ENCODE results near the gene SUGP2.

The SUGP2 gene

GRCh38 chr19:18967358-18968146 lies 65.8 kb downstream of the SUGP2 start:
- 51% methylated on average over 7 of the region's 11 CpGs for WGBS
- DNase-seq, result peak; percentile 48
- peaks cover 10% of the 10 kb centered on the region for H3K4me1 ChIP-seq (ENCODE audit: control insufficient read depth, insufficient read depth, low read depth, low read length)
- H3K27me3 ChIP-seq (ENCODE audit: control insufficient read depth in 1 of 2, insufficient read depth in 1 of 2, low read length in 2 of 2), result no peaks in the 10 kb centered on the region
- H2BK120ac ChIP-seq (ENCODE audit: low read depth, low read length), result no peak overlapping the region
- H3K23ac ChIP-seq (ENCODE audit: low read length in 2 of 2), result no peak overlapping the region
- no peak overlapping the region for H3K4ac ChIP-seq (ENCODE audit: low read depth in 1 of 2, low read length in 2 of 2)
- H2BK12ac ChIP-seq (ENCODE audit: low read length in 2 of 2), result peak overlapping the region in 1 of 2 experiments; percentile 31
- no peak overlapping the region for H4K91ac ChIP-seq (ENCODE audit: low read length)
- H2BK5ac ChIP-seq (ENCODE audit: low read depth, low read length, poor library complexity, severe bottlenecking), result peak overlapping the region; percentile 86
- H3K79me1 ChIP-seq (replicated peaks; ENCODE audit: low read length, poor library complexity, severe bottlenecking), result no peaks in the 10 kb centered on the region
- peak overlapping the region; percentile 47 for H3K9ac ChIP-seq (ENCODE audit: low read length)
- no peak overlapping the region for H2BK15ac ChIP-seq (ENCODE audit: low read depth, poor library complexity, severe bottlenecking)
- no peak overlapping the region for H4K8ac ChIP-seq (ENCODE audit: low read length)
- H2AFZ ChIP-seq (ENCODE audit: low read depth, low read length), result peak overlapping the region; percentile 61
- no peaks in the 10 kb centered on the region for H3K9me3 ChIP-seq (ENCODE audit: control insufficient read depth, low read length)
- H3K36me3 ChIP-seq (ENCODE audit: control insufficient read depth in 1 of 2, insufficient read depth in 2 of 2, low read depth in 1 of 2, low read length in 2 of 2), result no peaks in the 10 kb centered on the region
- H3K4me3 ChIP-seq (ENCODE audit: insufficient read depth in 1 of 2, low read depth in 1 of 2, low read length in 2 of 2), result no peak overlapping the region
- peak overlapping the region; percentile 85 for H3K27ac ChIP-seq (ENCODE audit: low read length, poor library complexity, severe bottlenecking)
- H3K18ac ChIP-seq (ENCODE audit: low read depth in 1 of 2, low read length in 2 of 2), result no peak overlapping the region
- no peak overlapping the region for H3K4me2 ChIP-seq (ENCODE audit: low read length, poor library complexity, severe bottlenecking)
- H3K14ac ChIP-seq (ENCODE audit: low read length in 2 of 2), result no peak overlapping the region
- H2AK5ac ChIP-seq (ENCODE audit: low read length, severe bottlenecking), result peak overlapping the region; percentile 91

DNA sequence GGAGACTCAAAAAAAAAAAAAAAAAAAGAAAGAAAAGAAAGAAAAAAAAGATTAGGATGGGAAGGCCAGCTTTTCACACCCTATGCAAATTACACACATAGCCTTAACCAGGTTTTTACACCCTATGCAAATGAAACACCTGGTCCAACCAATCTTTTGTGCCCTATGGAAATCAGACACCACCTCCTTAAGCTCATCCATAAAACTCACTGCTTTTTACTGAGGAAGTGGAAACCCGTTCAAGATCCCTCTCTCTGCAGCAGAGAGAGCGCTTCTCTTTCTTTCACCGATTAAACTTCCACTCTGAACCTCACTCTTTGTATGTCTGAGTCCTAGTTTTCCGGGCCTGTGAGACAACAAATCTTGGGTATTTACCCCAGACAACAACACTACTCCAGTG lies 67.0 kb downstream of the SUGP2 start:
- Histone ChIP-seq H2BK12ac (ENCODE audit: low read length in 2 of 2) (no peak overlapping the region), H4K91ac (ENCODE audit: low read length) (no peak overlapping the region), H2BK120ac (ENCODE audit: low read depth, low read length) (no peak overlapping the region), H3K9me3 (ENCODE audit: control insufficient read depth, low read length) (no peaks in the 10 kb centered on the region), H3K9ac (ENCODE audit: low read length) (no peak overlapping the region), H3K27ac (ENCODE audit: low read length, poor library complexity, severe bottlenecking) (no peak overlapping the region), H3K4me1 (ENCODE audit: control insufficient read depth, insufficient read depth, low read depth, low read length) (peaks cover 12% of the 10 kb centered on the region), H3K36me3 (ENCODE audit: control insufficient read depth in 1 of 2, insufficient read depth in 2 of 2, low read depth in 1 of 2, low read length in 2 of 2) (no peaks in the 10 kb centered on the region), H3K79me1 (replicated peaks; ENCODE audit: low read length, poor library complexity, severe bottlenecking) (no peaks in the 10 kb centered on the region), H3K14ac (ENCODE audit: low read length in 2 of 2) (no peak overlapping the region), H2BK5ac (ENCODE audit: low read depth, low read length, poor library complexity, severe bottlenecking) (no peak overlapping the region), H3K4me2 (ENCODE audit: low read length, poor library complexity, severe bottlenecking) (no peak overlapping the region), H4K8ac (ENCODE audit: low read length) (no peak overlapping the region), H2BK15ac (ENCODE audit: low read depth, poor library complexity, severe bottlenecking) (no peak overlapping the region), H3K4ac (ENCODE audit: low read depth in 1 of 2, low read length in 2 of 2) (no peak overlapping the region), H2AK5ac (ENCODE audit: low read length, severe bottlenecking) (no peak overlapping the region), H3K4me3 (ENCODE audit: insufficient read depth in 1 of 2, low read depth in 1 of 2, low read length in 2 of 2) (no peak overlapping the region), H2AFZ (ENCODE audit: low read depth, low read length) (no peak overlapping the region), H3K23ac (ENCODE audit: low read length in 2 of 2) (no peak overlapping the region), H3K18ac (ENCODE audit: low read depth in 1 of 2, low read length in 2 of 2) (no peak overlapping the region), H3K27me3 (ENCODE audit: control insufficient read depth in 1 of 2, insufficient read depth in 1 of 2, low read length in 2 of 2) (peaks cover 10% of the 10 kb centered on the region in 2 experiments)
- no peak for DNase-seq
- WGBS, result 48% methylated on average over 4 of the region's 4 CpGs

- H3K27ac ChIP-seq (ENCODE audit: low read length, poor library complexity, severe bottlenecking), result no peak overlapping the region
- H2BK15ac ChIP-seq (ENCODE audit: low read depth, poor library complexity, severe bottlenecking), result no peak overlapping the region
- H3K23ac ChIP-seq (ENCODE audit: low read length in 2 of 2), result no peak overlapping the region
- peaks cover 8% of the 10 kb centered on the region for H3K4me1 ChIP-seq (ENCODE audit: control insufficient read depth, insufficient read depth, low read depth, low read length)
- no peak overlapping the region for H3K4me3 ChIP-seq (ENCODE audit: insufficient read depth in 1 of 2, low read depth in 1 of 2, low read length in 2 of 2)
- H3K18ac ChIP-seq (ENCODE audit: low read depth in 1 of 2, low read length in 2 of 2), result no peak overlapping the region
- H3K36me3 ChIP-seq (ENCODE audit: control insufficient read depth in 1 of 2, insufficient read depth in 2 of 2, low read depth in 1 of 2, low read length in 2 of 2), result no peaks in the 10 kb centered on the region
- H4K8ac ChIP-seq (ENCODE audit: low read length), result no peak overlapping the region
- H2AFZ ChIP-seq (ENCODE audit: low read depth, low read length), result no peak overlapping the region
- no peak overlapping the region for H2BK5ac ChIP-seq (ENCODE audit: low read depth, low read length, poor library complexity, severe bottlenecking)
- no peak overlapping the region for H4K91ac ChIP-seq (ENCODE audit: low read length)
- H3K4me2 ChIP-seq (ENCODE audit: low read length, poor library complexity, severe bottlenecking), result no peak overlapping the region
- H3K14ac ChIP-seq (ENCODE audit: low read length in 2 of 2), result no peak overlapping the region
- no peak for DNase-seq
- H3K9me3 ChIP-seq (ENCODE audit: control insufficient read depth, low read length), result no peaks in the 10 kb centered on the region
- H3K79me1 ChIP-seq (replicated peaks; ENCODE audit: low read length, poor library complexity, severe bottlenecking), result no peaks in the 10 kb centered on the region
- H2AK5ac ChIP-seq (ENCODE audit: low read length, severe bottlenecking), result no peak overlapping the region
- H2BK12ac ChIP-seq (ENCODE audit: low read length in 2 of 2), result no peak overlapping the region
- H3K9ac ChIP-seq (ENCODE audit: low read length), result no peak overlapping the region
- WGBS, result 92% methylated on average over 4 of the region's 9 CpGs
- H3K4ac ChIP-seq (ENCODE audit: low read depth in 1 of 2, low read length in 2 of 2), result no peak overlapping the region
- peaks cover 10 to 12% of the 10 kb centered on the region in 2 experiments for H3K27me3 ChIP-seq (ENCODE audit: control insufficient read depth in 1 of 2, insufficient read depth in 1 of 2, low read length in 2 of 2)
- H2BK120ac ChIP-seq (ENCODE audit: low read depth, low read length), result no peak overlapping the region
Measured at GRCh38 chr19:18964121-18964520, 69.2 kb downstream of the SUGP2 start.

DNA sequence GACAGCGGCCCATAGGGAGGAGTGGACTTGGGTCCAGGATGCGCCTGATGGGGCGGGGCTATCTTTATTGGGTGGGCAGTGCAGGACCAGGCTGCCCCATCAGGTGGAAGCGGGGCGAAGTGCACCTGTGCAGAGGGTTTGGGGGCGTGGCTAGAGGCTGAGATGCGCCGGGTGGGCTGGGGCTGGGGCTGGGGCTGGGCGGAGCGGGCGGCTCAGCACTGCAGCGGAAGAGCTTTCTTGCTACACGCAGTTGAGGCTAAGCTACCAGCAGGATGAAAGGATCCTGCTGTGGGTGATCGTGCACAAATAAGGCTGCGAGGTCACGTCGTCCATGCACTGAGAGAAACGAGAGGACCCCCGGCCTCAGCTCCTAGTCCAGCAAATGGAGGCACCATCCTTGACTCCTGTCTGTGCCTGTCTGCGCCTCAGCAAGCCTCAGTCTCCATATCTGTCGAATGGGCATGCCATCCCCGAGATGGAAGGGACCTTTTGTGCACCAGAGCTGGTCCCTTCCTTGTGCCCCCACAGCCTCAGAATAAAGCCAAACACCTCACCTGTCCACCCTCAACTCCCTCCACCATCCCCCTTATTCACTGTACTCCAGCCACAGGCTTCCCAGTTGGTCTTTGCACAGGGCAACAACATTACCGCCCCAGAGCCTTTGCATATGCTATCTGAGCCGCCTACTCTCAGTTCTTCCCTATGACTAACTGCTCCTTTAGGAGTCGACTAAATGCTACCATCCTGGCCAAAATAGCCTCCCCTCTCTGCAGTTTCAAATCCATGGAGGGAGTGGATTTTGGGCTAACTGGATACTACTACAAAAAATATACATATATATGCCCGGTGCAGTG lies 71.3 kb downstream of the SUGP2 start:
- DNase-seq, result no peak
- Histone ChIP-seq H3K4me2 (ENCODE audit: low read length, poor library complexity, severe bottlenecking) (no peak overlapping the region), H3K27me3 (ENCODE audit: control insufficient read depth in 1 of 2, insufficient read depth in 1 of 2, low read length in 2 of 2) (peaks cover 10 to 16% of the 10 kb centered on the region in 2 experiments), H2AFZ (ENCODE audit: low read depth, low read length) (no peak overlapping the region), H3K9me3 (ENCODE audit: control insufficient read depth, low read length) (no peaks in the 10 kb centered on the region), H4K8ac (ENCODE audit: low read length) (no peak overlapping the region), H3K27ac (ENCODE audit: low read length, poor library complexity, severe bottlenecking) (no peak overlapping the region), H2BK120ac (ENCODE audit: low read depth, low read length) (no peak overlapping the region), H3K14ac (ENCODE audit: low read length in 2 of 2) (no peak overlapping the region), H3K4me3 (ENCODE audit: insufficient read depth in 1 of 2, low read depth in 1 of 2, low read length in 2 of 2) (no peak overlapping the region), H3K23ac (ENCODE audit: low read length in 2 of 2) (no peak overlapping the region), H3K4ac (ENCODE audit: low read depth in 1 of 2, low read length in 2 of 2) (no peak overlapping the region), H2AK5ac (ENCODE audit: low read length, severe bottlenecking) (no peak overlapping the region), H2BK15ac (ENCODE audit: low read depth, poor library complexity, severe bottlenecking) (no peak overlapping the region), H3K9ac (ENCODE audit: low read length) (no peak overlapping the region), H3K79me1 (replicated peaks; ENCODE audit: low read length, poor library complexity, severe bottlenecking) (no peaks in the 10 kb centered on the region), H3K36me3 (ENCODE audit: control insufficient read depth in 1 of 2, insufficient read depth in 2 of 2, low read depth in 1 of 2, low read length in 2 of 2) (no peaks in the 10 kb centered on the region), H2BK5ac (ENCODE audit: low read depth, low read length, poor library complexity, severe bottlenecking) (no peak overlapping the region), H3K4me1 (ENCODE audit: control insufficient read depth, insufficient read depth, low read depth, low read length) (peaks cover 1% of the 10 kb centered on the region), H2BK12ac (ENCODE audit: low read length in 2 of 2) (no peak overlapping the region), H3K18ac (ENCODE audit: low read depth in 1 of 2, low read length in 2 of 2) (no peak overlapping the region), H4K91ac (ENCODE audit: low read length) (no peak overlapping the region)
- 23% methylated on average over 24 of the region's 26 CpGs for WGBS

Measured in mesenchymal stem cell (in vitro differentiated cells and primary cell).